ENCODE measurements around the gene MED12L.
A peak's percentile ranks its signal among the peaks of the same experiment; 100 is the strongest.
"Not testable (repeated sequence)": the region's sequence is repeated elsewhere in the genome, so short reads cannot be mapped to it uniquely, and the experiment has no call there.

Gene MED12L

GRCh38 chr3:151168269-151169094, 83.0 kb downstream of the MED12L start:
- DNase-seq (ENCODE audit: extremely low read depth, low read depth) = no peak
- TF ChIP-seq, protein P1, sequence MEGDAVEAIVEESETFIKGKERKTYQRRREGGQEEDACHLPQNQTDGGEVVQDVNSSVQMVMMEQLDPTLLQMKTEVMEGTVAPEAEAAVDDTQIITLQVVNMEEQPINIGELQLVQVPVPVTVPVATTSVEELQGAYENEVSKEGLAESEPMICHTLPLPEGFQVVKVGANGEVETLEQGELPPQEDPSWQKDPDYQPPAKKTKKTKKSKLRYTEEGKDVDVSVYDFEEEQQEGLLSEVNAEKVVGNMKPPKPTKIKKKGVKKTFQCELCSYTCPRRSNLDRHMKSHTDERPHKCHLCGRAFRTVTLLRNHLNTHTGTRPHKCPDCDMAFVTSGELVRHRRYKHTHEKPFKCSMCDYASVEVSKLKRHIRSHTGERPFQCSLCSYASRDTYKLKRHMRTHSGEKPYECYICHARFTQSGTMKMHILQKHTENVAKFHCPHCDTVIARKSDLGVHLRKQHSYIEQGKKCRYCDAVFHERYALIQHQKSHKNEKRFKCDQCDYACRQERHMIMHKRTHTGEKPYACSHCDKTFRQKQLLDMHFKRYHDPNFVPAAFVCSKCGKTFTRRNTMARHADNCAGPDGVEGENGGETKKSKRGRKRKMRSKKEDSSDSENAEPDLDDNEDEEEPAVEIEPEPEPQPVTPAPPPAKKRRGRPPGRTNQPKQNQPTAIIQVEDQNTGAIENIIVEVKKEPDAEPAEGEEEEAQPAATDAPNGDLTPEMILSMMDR (IDR thresholded peaks at IDR 0.05; ENCODE audit: low read depth, low read length) = peak; percentile 84

DNA sequence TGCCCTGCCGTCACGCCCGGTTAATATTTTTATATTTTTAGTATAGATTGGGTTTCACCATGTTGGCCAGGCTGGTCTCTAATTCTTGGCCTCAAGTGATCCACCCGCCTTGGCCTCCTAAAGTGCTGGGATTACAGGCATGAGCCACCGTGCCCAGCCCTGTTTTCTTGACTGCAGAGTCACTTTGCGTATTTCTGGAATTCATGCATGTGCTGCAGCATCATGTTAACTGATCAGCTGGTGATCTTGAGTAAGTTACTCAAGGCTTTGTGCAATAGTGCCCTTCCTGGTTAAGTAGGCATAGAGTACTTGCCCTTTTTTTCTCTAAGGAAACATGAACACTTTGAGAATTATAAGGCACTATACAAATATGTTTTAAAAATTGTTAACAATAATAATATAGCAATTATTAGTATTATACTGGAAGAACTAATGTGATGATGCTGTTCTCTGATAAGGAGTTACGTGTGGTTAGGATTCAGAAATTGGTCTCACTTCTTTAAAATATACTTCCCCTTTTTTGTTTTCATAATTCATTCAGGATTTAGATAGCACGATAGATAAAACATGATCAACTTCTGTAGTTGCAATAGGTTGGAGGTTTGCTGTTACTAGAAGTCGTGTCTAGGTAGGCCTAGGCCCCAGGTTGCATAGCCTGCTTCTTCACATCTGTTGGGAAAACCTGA, 83.9 kb downstream of the MED12L start:
- TF ChIP-seq, protein P1 (IDR thresholded peaks at IDR 0.05; ENCODE audit: low read depth, low read length) = no peak
- no peak for DNase-seq (ENCODE audit: extremely low read depth, low read depth)

DNA sequence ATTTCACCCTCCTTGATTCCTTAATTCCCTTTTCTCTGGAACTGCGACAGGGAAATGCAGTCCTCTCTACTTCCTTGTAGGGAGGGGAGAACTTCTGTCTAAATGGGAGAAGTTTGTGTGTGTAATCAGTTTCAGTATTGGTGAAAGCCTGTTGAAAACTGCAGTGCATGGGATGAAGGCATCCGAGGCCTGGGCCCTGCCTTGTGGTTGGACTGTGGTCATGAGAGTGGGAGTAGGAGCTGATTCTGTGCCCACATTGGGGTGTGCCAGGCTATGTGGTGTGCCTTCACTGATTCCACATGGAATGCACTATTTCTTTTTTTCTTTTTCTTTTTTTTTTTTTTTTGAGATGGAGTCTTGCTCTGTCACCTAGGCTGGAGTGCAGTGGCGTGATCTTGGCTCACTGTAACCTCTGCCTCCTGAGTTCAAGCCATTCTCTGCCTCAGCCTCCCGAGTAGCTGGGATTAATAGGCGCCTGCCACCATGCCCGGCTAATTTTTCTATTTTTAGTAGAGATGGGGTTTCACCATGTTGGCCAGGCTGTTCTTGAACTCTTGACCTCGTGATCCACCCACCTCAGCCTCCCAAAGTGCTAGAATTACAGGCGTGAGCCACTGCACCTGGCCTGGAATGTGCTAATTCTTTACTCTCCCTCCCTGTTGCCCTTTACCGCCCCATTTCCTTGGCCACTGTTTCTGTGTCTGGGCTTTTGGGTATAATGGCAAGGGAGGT, 84.7 kb downstream of the MED12L start:
- DNase-seq (ENCODE audit: extremely low read depth, low read depth) = not testable (repeated sequence)

DNA sequence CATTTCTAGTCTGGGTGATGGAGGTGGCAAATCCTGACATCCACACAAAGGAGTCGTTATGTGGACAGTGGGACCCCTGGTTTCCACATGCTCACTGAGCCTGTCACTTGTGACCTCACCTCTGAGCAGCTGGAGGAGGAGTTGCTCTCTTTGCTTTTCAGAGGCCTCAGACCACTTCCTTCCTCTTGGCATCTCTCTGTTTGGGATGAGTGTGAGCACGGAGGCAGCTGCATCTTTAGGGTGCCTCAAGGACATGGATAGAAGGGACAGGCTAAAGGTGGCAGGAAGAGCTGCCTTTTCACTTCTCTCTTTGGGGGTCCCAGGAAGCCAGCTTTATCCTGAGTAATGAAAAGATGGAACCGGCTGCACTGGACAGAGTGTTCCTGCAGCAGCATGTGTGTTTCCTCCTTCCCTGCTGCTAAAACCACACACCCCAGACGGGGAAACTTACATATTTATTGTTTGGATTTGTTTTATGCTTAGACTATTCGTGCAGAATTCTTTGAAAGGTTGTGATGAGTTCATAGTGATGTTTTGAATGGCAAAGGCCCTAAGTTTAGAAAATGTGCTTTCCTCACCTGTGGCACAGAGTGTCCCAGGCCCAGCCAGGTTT, 85.8 kb downstream of the MED12L start:
- no peak for DNase-seq (ENCODE audit: extremely low read depth, low read depth)
- TF ChIP-seq, protein P1 (IDR thresholded peaks at IDR 0.05; ENCODE audit: low read depth, low read length) = no peak

DNA sequence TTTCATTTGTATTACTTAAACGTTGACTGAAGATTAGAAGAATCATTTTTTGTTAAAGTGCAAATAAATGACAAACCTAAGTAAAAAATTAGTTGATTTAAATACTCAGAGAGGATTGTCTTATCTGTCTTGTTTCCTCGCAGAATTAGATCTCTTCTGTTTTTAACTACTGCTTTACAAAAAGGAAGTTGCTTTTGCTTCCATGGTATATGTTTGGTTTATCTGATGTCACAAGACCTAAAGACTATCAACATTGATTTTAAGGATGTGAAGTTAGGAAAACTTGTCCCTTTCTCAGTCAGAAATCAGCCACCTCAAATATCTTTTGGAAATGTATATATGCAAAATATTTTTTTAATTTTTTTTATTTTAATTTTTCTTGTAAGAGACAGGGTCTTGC, 88.9 kb downstream of the MED12L start:
- DNase-seq (ENCODE audit: extremely low read depth, low read depth) = no peak

GRCh38 chr3:151175952-151176351, 90.5 kb downstream of the MED12L start:
- no peak for DNase-seq (ENCODE audit: extremely low read depth, low read depth)
- TF ChIP-seq, protein P1 (IDR thresholded peaks at IDR 0.05; ENCODE audit: low read depth, low read length) = no peak

More for the DNA sequence above, 88.9 kb downstream of the MED12L start:
- TF ChIP-seq, protein P1 (IDR thresholded peaks at IDR 0.05; ENCODE audit: low read depth, low read length) = no peak

DNA sequence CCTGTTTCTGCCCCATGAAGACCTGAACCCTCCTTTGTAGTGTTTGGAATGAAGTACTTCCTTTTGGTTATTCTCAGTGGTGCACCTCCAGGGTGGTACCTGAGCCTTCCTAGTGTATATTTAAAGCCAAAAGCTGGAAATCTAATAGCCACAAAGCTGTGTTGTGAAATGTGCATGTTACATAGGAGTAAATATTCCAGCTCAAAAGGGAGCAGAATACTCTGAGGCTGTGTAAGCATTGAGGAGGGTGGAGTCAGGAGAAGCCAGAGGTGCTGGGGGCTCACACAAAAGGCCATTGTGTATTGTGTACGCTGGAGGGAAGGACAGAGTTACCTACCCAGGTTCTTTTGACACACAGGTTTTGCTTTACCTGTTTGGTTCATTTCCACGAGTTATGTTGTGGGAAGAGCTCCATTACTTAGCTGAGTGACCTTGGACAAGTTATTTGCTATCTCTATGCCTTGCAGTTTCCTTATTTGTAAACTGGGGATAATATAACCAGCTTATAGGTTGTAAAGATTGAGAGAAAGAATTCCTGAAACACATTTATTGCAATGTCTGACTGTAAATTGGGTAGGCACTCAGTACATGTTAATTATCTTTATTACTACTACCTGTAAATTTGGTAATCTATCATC, 92.9 kb downstream of the MED12L start:
- TF ChIP-seq, protein P1 (IDR thresholded peaks at IDR 0.05; ENCODE audit: low read depth, low read length) = no peak
- no peak for DNase-seq (ENCODE audit: extremely low read depth, low read depth)

All from AG09319 (cell line).